Aorta (tissue), 5 donors: ENCODE results near the gene KDM3B. TPM values are rescaled to one million over a fixed set of nuclear protein-coding genes. Genes with fewer than 3 reads are reported as not detected.

Source experiments
- ATAC-seq: fragments of 200-7000 bp; cut with Tn5 transposase; one replicate; pipeline ENCODE4 v1.9.1; 2022; ENCODE audit warnings: moderate library complexity; ENCODE audit not compliant: low FRiP score
- DNase-seq, 2 donors: peaks; one replicate each; pipeline ENCODE4 v3.0.0-alpha.2; 2020
- H3K27ac ChIP-seq, 2 donors: one replicate each; pipeline ENCODE4 v1.5.1; 2013; ENCODE audit warnings: low read length in 2 of 2, mild to moderate bottlenecking in 2 of 2, moderate library complexity in 2 of 2, control low read depth in 1 of 2, inconsistent platforms in 1 of 2, low read depth in 1 of 2
- H3K27me3 ChIP-seq, 2 donors: one replicate each; pipeline ENCODE4 v1.6.1; 2013; ENCODE audit warnings: control low read depth in 1 of 2, low read length in 1 of 2, mild to moderate bottlenecking in 1 of 2, moderate library complexity in 1 of 2; ENCODE audit not compliant: insufficient read depth in 2 of 2, control insufficient read depth in 1 of 2
- H3K36me3 ChIP-seq, 2 donors: one replicate each; pipeline ENCODE4 v1.6.1; 2013; ENCODE audit warnings: control low read depth in 1 of 2, low read length in 1 of 2, mild to moderate bottlenecking in 1 of 2; ENCODE audit not compliant: insufficient read depth in 2 of 2, control insufficient read depth in 1 of 2
- H3K4me1 ChIP-seq, 2 donors: one replicate each; pipeline ENCODE4 v1.6.1; 2013; ENCODE audit warnings: low read length in 2 of 2, control low read depth in 1 of 2, mild to moderate bottlenecking in 1 of 2, moderate library complexity in 1 of 2; ENCODE audit not compliant: insufficient read depth in 2 of 2, control insufficient read depth in 1 of 2
- H3K4me3 ChIP-seq, 2 donors: one replicate each; pipeline ENCODE4 v1.5.1; 2013; ENCODE audit warnings: low read length in 2 of 2, control low read depth in 1 of 2, mild to moderate bottlenecking in 1 of 2
- H3K9me3 ChIP-seq: one replicate; pipeline ENCODE4 v1.6.1; 2013; ENCODE audit warnings: mild to moderate bottlenecking, low read length; ENCODE audit not compliant: control insufficient read depth
- WGBS, 2 donors: extraction: QIAGEN DNeasy Blood & Tissue Kit; methylation state at CpG; one replicate each; pipeline ENCODE4 v1.1.7; 2013; 5-methylcytosine and 5-hydroxymethylcytosine counted together
- intact Hi-C, 2 donors: fragments of 100-400 bp; cut with DNase I; formaldehyde crosslinking; loops; one replicate each; pipeline versions ENCODE4 v1.14.2 to v1.15.0; 2022
- polyA plus RNA-seq, 2 donors: library from polyadenylated mRNA; stranded (reverse); fragments of 200-250 nt; gene quantifications; one replicate each; pipeline ENCODE4 v1.2.3, GENCODE V29; 2013
- total RNA-seq, 2 donors: library from RNA; stranded (reverse); fragmentation: NEBNext Ultra II Directional; extraction: Animal tissue kit (Norgen Biotek cat#: 25700); gene quantifications; one replicate each; pipeline ENCODE4 v1.2.1, GENCODE V29; 2021
- donor health status: healthy with polysubstance abuse.
- donor health status: Bipolar disorder and iron deficiency.
- donor health status: DM: no; HTN: no; CAD: no.
- donor health status: DM: no; HTN: no; CAD: no.
- donor health status: DM: yes; HTN: yes; CAD: no.

KDM3B gene
- total and polyA plus RNA-seq, 4 donors = 17.4 to 66.0 (median 41.6) TPM

DNA sequence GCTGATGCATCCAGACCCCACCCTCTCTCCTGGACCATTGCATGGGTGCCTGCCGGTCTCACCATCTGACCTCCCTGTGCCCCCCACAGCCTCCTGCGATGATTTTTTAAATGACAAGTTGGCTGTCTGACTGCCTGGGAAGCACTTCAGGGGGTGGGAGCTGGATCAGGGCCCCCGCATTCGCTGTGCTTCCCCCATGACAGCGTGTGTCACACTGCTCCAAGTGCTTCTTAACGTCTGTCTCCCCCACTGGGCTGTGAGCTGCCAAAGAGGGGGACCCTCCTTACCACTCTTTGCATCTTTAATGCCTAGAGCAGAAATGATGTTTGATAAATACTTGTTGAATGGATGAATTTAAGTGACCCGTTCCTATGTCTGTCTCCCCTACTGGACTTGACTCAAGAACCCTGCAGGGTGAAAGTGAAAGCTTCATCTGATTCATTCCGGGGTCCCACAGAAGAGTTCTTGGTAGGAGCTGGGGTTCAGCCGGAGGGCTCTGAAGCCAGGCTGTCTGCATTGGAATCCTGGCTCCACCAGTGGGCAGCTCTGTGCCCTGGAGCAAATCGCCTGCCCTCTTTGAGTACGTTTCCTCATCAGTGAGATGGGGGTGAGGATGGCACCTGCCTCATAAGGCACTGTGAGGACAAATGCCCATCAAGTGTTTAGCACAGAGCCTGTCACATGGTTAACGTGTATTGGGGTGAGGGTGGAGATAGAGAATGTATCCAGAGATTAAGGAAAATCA lies 105.2 kb downstream of the KDM3B start:
- H3K4me1 ChIP-seq = no peaks in the 10 kb centered on the region
- DNase-seq = peak in 1 of 2 donors; percentile 64
- H3K9me3 ChIP-seq = no peaks in the 10 kb centered on the region
- H3K27ac ChIP-seq = no peak overlapping the region
- intact Hi-C loops = no loop called here
- WGBS, 2 donors = 56 to 65% methylated on average over 12 of the region's 12 CpGs
- ATAC-seq = no peak
- no peaks in the 10 kb centered on the region for H3K27me3 ChIP-seq
- H3K36me3 ChIP-seq = no peaks in the 10 kb centered on the region
- no peak overlapping the region for H3K4me3 ChIP-seq

DNA sequence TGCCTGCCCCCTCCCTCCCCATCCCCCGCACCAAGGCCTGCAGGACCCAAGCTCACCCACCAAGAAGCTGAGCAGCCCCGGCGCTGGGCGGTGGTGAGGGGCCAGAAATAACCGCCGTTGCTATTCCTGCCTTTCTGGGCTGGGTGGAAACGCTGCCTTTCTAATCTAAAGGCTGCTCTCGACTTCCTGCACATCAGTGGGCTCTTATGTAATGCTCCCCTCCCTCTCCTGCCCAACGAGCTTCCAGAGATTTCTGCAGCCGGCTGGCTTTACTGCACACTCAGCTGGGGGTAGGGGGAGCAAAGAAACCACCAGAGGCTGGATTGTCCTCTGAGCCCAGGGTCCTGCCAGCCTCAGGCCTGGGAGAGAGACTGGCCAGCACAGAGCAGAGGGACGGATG lies 105.9 kb downstream of the KDM3B start:
- no peak overlapping the region for H3K4me3 ChIP-seq
- no peaks in the 10 kb centered on the region for H3K27me3 ChIP-seq
- no peaks in the 10 kb centered on the region for H3K36me3 ChIP-seq
- H3K27ac ChIP-seq = no peak overlapping the region
- intact Hi-C loops = no loop called here
- no peaks in the 10 kb centered on the region for H3K4me1 ChIP-seq
- ATAC-seq = peak; percentile 28
- H3K9me3 ChIP-seq = no peaks in the 10 kb centered on the region
- DNase-seq = peak in 1 of 2 donors; percentile 58
- WGBS, 2 donors = 5 to 11% methylated on average over 7 to 11 of the region's 11 CpGs

DNA sequence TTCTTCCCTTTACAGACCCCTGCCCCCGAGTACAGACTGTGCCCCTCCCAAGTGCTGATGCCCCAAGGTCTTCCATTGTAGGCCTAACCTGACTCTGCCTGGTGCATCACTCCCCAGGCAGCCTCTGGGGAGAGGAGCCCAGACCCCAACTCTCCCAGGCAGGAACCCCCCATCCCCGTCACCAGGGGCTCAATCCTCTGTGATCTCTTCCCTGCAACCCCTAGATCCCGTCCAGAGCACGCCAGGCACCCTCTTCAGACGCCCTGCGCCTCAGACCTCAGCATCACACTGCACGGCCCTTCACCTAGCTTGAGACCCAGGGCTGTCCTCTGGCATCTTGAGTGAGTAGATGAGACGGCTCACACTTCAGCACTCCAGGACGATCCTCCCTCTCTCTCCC lies 106.4 kb downstream of the KDM3B start:
- no peak overlapping the region for H3K4me3 ChIP-seq
- ATAC-seq (no peak), DNase-seq (no peak)
- no peaks in the 10 kb centered on the region for H3K9me3 ChIP-seq
- H3K27me3 ChIP-seq = no peaks in the 10 kb centered on the region
- intact Hi-C loops = no loop called here
- no peaks in the 10 kb centered on the region for H3K4me1 ChIP-seq
- H3K27ac ChIP-seq = no peak overlapping the region
- 75 to 77% methylated on average over 9 of the region's 9 CpGs for WGBS, 2 donors
- H3K36me3 ChIP-seq = no peaks in the 10 kb centered on the region

DNA sequence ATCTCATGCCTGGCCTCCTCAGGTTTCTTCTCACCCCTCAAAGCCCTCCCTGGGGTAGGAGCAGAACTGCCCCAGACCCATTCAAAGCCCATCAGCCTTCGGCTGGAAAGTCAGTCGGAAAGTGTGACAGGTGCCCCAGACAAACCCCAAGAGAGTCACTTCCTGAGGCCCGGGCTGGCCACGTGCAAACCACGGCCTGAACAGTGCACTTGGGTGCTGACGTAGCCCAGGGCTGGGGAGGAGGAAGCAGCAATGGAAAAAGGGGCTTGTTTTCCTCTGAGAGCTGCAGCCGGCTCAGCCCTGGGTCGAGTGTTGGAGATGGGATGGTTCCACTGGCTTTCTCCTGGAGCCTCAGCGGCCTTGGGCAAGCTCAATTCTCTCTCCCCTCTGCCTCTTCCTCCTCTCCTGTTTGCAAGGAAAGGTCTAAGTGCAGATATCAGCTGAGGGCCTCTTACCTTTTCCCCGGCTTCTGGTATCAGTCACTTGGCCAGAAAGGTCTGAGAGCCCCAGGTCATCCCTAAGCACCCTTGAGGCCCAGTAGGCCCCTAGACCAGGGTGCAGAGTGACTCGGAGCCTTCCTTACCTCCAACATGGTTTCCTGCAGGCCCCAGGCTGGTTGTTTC lies 106.9 kb downstream of the KDM3B start:
- H3K27ac ChIP-seq = no peak overlapping the region

DNA sequence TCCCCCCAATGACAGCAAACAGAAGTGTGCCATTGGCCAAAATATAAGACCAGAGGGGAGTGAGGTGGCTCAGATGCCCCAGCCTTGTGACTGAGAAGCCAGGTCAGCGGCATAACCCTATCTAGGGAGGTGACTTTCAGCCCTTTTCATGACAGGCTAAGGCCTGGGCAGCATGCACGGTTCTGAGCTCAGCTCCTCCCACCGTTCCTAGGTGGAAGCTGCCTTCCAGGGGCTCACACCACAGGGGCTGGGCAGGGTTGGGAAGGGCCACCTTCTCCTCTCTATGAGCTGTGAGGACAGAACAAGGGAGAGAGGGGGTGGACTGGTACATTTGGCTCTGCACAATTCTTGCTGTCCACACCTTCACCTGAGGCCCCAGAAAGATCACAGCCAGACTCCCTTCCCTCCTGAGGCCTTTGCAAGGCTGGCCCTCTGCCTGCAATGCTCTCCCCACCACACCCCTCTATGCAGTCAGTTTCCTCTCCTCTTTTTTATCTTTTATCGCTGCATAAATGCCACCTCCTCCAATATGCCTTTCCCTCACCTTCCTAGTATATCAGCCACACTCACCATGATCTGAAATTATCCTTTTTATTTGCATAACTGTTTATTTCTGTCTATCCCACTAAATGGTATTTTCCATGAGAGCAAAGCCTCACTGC lies 107.7 kb downstream of the KDM3B start:
- Histone ChIP-seq H3K36me3 (no peaks in the 10 kb centered on the region), H3K27me3 (no peaks in the 10 kb centered on the region), H3K4me3 (no peak overlapping the region), H3K27ac (no peak overlapping the region), H3K4me1 (no peaks in the 10 kb centered on the region), H3K9me3 (no peaks in the 10 kb centered on the region)
- intact Hi-C loops = loop anchor here (5.0 to 10.0 kb wide), 2 partner anchors 82 to 295 kb away; partner anchors contain the start of genes CTNNA1 (in 1 of the 2) and ETF1 (in 1 of the 2)
- DNase-seq (peak in 1 of 2 donors; percentile 63), ATAC-seq (no peak)
- WGBS, 2 donors = 84 to 90% methylated on average over 4 of the region's 4 CpGs

More for the DNA sequence above, 106.9 kb downstream of the KDM3B start:
- Histone ChIP-seq H3K4me1 (no peaks in the 10 kb centered on the region), H3K4me3 (no peak overlapping the region), H3K36me3 (no peaks in the 10 kb centered on the region), H3K27me3 (no peaks in the 10 kb centered on the region), H3K9me3 (no peaks in the 10 kb centered on the region)
- intact Hi-C loops = no loop called here
- ATAC-seq (no peak), DNase-seq (peak; percentile 81 to 85)
- WGBS, 2 donors = 59 to 65% methylated on average over 11 of the region's 11 CpGs

DNA sequence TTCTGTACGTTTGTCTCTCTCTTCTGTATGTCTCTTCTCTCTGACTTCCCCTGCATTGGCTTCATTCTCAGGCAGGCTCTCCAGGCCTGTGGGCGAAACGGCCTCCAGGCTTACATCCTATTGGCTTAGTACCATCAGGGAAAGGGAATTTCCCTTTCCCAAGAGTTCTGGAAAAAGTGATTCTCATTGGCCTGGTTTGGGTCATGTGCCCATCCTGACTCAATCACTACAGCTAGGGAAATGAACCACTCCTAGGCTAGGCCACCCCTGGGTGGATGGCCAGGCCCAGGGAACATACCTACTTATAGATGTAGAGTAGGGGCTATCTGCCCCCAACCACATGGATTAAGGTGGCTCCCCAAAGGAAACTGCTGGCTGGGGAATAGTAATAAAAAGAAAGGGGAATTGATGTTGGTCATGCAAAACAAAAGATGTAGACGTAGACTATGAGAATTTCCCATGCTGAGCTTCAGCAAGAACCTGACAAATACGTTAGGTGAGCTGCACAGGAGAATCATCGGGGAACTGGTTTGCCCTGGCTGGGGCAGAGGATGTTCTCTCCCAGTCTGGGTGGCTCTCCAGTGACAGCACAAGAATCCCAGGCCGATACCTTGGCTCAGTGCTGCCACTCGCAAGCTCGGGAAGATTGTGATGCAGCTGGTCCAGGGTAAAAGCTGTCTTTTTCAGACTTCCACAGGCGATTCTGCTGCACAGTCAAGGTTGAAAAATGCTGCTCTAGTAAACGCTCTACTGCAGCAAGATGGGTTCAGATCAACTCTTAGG lies 109.0 kb downstream of the KDM3B start:
- peak in 1 of 2 donors; percentile 77 for DNase-seq
- intact Hi-C loops = loop anchor here (5.0 to 10.0 kb wide), 2 partner anchors 81 to 293 kb away; partner anchors contain the start of genes CTNNA1 (in 1 of the 2) and ETF1 (in 1 of the 2)
- Histone ChIP-seq H3K4me1 (no peaks in the 10 kb centered on the region), H3K27ac (peak overlapping the region in 1 of 2 donors; percentile 10), H3K27me3 (peaks cover 0 to 2% of the 10 kb centered on the region in 2 donors), H3K9me3 (no peaks in the 10 kb centered on the region), H3K36me3 (no peaks in the 10 kb centered on the region), H3K4me3 (no peak overlapping the region)
- ATAC-seq = no peak
- WGBS, 2 donors = 69% methylated on average over 11 of the region's 11 CpGs

DNA sequence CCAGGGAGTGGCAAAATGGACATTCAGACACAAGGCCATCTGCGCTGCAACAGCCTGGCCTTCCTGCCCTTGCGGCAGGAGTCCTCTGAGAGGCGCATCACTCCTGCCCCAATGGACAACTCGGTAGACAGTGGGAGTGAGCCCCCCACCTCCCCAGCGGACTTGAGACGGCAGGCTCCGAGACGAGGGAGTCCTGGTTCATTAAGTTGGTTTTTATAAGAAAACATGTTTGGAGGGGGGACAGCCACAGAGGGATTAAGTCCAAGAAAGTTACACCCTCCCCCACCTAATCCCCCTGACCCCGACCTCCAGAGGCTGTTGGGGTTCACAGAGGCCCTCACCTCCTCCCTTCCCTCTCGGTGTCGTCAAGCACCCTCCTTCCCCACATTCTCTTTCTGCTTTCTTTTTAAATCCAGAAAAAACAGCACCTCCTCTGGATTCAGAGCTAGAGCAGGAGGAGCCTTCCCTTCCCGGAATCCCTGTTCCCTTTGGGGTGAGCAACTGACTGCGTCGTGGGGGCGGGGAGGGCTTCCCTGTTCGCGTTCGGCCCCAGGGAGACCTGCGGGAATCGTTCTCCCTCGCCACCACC lies 111.0 kb downstream of the KDM3B start:
- peaks cover 0 to 2% of the 10 kb centered on the region in 2 donors for H3K27me3 ChIP-seq
- intact Hi-C loops = loop anchor here (1.0 to 10.0 kb wide), 4 partner anchors 29 to 291 kb away; partner anchors contain the start of genes CTNNA1 (in 1 of the 2) and ETF1 (in 1 of the 2)
- 11 to 14% methylated on average over 21 of the region's 21 CpGs for WGBS, 2 donors
- no peak for DNase-seq
- H3K36me3 ChIP-seq = no peaks in the 10 kb centered on the region
- peak; percentile 20 for ATAC-seq
- peak overlapping the region; percentile 37 to 82 for H3K27ac ChIP-seq
- H3K4me3 ChIP-seq = peak overlapping the region; percentile 27 to 29
- no peaks in the 10 kb centered on the region for H3K4me1 ChIP-seq
- H3K9me3 ChIP-seq = no peaks in the 10 kb centered on the region

DNA sequence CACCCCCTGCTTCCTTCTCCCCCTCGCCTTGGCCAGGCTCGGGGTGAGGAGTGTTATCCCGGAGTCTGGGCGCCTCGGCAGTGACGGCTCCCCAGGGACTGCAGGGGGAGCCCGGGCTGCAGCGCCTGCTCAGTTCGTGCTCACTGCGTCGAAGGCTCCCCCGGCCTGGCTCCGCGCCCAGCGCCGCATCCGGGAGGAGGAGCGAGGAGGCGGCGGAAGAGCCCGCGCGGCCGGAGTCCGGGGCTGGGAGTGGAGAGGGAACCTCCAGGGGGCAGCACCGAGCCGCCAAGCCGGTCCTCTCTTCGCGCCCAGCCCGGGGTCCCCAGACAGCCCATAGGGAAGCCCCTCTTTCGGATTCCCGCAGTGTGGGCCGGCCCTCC lies 111.5 kb downstream of the KDM3B start:
- intact Hi-C loops = loop anchor here (1.0 to 10.0 kb wide), 4 partner anchors 29 to 291 kb away; partner anchors contain the start of genes CTNNA1 (in 1 of the 2) and ETF1 (in 1 of the 2)
- Histone ChIP-seq H3K4me3 (peak overlapping the region; percentile 36 to 60), H3K36me3 (no peaks in the 10 kb centered on the region), H3K27ac (peak overlapping the region; percentile 37 to 93), H3K4me1 (no peaks in the 10 kb centered on the region), H3K27me3 (peaks cover 0 to 2% of the 10 kb centered on the region in 2 donors), H3K9me3 (no peaks in the 10 kb centered on the region)
- peak; percentile 98 to 99 for DNase-seq
- 0% methylated on average over 28 to 34 of the region's 34 CpGs for WGBS, 2 donors
- peak; percentile 90 for ATAC-seq
